ENCODE results near the gene RPS18. TPM values are rescaled to one million over a fixed set of nuclear protein-coding genes. Genes with fewer than 3 reads are reported as not detected.

Gene RPS18
- total and polyA plus RNA-seq, 7 experiments from 2014 or later, result 2,454 to 10,735 (median 3,561) TPM

DNA sequence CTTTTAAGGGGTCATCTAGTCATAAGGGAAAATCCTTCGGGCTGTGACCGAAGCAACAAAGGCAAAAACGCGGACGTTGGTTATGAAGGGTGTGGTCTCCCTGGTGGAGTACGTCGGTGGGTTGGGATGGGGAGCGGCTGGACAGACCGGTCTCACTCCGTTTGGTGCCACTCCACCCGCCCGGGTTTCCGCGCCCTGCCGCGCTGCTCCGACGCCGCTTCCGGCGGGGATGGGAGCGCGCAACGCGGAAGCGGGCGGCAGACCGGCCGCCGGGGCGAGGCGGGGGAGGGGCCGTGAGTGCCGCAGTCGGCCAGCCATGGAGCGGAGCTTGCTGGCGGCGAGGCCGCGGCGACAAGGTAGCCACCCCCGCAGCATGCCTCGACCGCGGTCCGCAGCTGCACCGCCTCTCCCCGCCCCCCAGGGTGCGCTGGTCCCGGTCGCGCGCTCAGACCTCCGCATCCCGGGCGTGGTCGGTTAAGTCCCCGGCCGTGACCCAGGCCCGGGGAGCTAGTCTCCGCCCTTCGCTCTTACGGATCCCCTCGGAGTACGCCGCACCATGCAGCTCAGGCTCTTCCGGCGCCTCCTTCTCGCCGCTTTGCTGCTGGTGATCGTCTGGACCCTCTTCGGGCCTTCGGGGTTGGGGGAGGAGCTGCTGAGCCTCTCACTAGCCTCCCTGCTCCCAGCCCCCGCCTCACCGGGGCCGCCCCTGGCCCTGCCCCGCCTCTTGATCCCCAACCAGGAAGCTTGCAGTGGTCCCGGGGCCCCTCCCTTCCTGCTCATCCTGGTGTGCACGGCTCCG lies 5.2 kb downstream of the RPS18 start, which contains the start of gene B3GALT4:
TSS of gene B3GALT4 (plus strand) at position 260 of the 799 bp plus-strand sequence. CDS start at position 557, 297 bp downstream.
- CTCF ChIA-PET, result interaction anchor here (0.7 to 2.1 kb wide), 9 partner anchors 10 to 87 kb away, joined by 3 to 13 read pairs (median 4); partner anchors contain the start of genes PFDN6, WDR46 and ZBTB22
- DNase-seq (peak; percentile 55 to 88 (median 63)), ATAC-seq (peak; percentile 81)
- Histone ChIP-seq H3K9me3 (ENCODE audit: control insufficient read depth in 2 of 3, low read length in 3 of 3) (no peaks in the 10 kb centered on the region), H3K36me3 (ENCODE audit: control insufficient read depth in 2 of 3, insufficient read depth in 3 of 3, low read length in 3 of 3) (peaks cover 0 to 69% (median 5%) of the 10 kb centered on the region in 3 experiments), H3K4me1 (ENCODE audit: control insufficient read depth in 2 of 2, insufficient read depth in 2 of 2, low read length in 2 of 2) (peaks cover 47 to 50% of the 10 kb centered on the region in 2 donors), H3K4me3 (ENCODE audit: low read length) (peak within 1 kb of the TSS; percentile 67), H3K27me3 (ENCODE audit: control insufficient read depth in 2 of 2, insufficient read depth in 2 of 2, low read length in 2 of 2) (no peaks in the 10 kb centered on the region), H3K27ac (ENCODE audit: low read depth, low read length) (peak within 1 kb of the TSS; percentile 87)
- peaks cover 38 to 83% (median 65%) of the 10 kb centered on the region in 7 donors for H3K4me1 Mint-ChIP-seq
- H3K4me3 Mint-ChIP-seq, result peak within 1 kb of the TSS; percentile 84 to 99 (median 92)
- H3K9me3 Mint-ChIP-seq, result no peaks in the 10 kb centered on the region
- H3K27ac Mint-ChIP-seq, result peak within 1 kb of the TSS; percentile 88 to 98 (median 93)
- POLR2A ChIA-PET, result interaction anchor here (0.6 to 7.7 kb wide), 26 partner anchors 8 to 1616 kb away, joined by 3 to 123 read pairs (median 8); partner anchors contain the start of genes LSM2, PFDN6, RGL2 and RING1
- H3K27me3 Mint-ChIP-seq, result no peaks in the 10 kb centered on the region
- intact Hi-C loops (cut with micrococcal nuclease), result loop anchor here (1.0 to 10.0 kb wide), 10 partner anchors 12 to 1082 kb away; partner anchors contain the start of genes PFDN6 (in 2 of the 2), WDR46 (in 2 of the 2), GPSM3 (in 1 of the 2) and PBX2 (in 1 of the 2)
- H3K36me3 Mint-ChIP-seq, result peaks cover 0 to 37% (median 6%) of the 10 kb centered on the region in 5 donors

DNA sequence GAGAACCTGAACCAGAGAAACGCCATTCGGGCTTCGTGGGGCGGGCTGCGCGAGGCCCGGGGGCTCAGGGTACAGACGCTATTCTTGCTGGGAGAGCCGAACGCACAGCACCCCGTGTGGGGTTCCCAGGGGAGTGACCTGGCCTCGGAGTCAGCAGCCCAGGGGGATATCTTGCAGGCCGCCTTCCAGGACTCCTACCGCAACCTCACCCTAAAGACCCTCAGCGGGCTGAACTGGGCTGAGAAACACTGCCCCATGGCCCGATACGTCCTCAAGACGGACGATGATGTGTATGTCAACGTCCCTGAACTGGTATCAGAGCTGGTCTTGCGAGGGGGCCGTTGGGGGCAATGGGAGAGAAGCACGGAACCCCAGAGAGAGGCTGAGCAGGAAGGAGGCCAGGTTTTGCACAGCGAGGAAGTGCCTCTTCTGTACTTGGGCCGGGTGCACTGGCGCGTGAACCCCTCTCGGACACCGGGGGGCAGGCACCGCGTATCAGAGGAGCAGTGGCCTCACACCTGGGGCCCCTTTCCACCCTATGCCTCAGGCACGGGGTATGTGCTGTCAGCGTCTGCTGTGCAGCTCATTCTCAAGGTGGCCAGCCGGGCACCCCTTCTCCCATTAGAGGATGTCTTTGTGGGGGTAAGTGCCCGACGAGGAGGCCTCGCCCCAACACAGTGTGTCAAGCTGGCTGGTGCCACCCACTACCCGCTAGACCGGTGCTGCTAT lies 6.0 kb downstream of the RPS18 start:
- peaks cover 31 to 77% (median 59%) of the 10 kb centered on the region in 7 donors for H3K4me1 Mint-ChIP-seq
- H3K9me3 ChIP-seq (ENCODE audit: control insufficient read depth in 2 of 3, low read length in 3 of 3), result no peaks in the 10 kb centered on the region

DNA sequence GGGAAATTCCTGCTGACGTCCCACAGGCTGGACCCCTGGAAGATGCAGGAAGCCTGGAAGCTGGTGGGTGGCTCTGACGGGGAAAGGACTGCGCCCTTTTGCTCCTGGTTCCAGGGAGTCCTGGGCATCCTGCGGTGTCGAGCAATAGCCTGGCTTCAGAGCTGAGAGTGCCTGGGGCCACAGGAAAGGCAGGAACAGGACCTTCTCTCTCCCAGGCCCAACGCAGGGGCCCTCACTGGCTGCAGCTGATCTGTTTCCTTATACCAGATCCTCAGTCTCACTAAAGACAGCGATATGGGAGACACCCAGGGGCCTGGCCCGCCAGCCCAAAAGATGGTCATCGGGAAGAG lies 6.5 kb downstream of the RPS18 start:
- Mint-ChIP-seq H3K36me3 (peaks cover 0 to 26% (median 6%) of the 10 kb centered on the region in 5 donors), H3K9me3 (no peaks in the 10 kb centered on the region), H3K27me3 (no peaks in the 10 kb centered on the region), H3K27ac (peak overlapping the region in 8 of 9 donors; percentile 25 to 93 (median 62)), H3K4me1 (peaks cover 25 to 71% (median 54%) of the 10 kb centered on the region in 7 donors), H3K4me3 (peak overlapping the region; percentile 55 to 93 (median 91))
- no peaks in the 10 kb centered on the region for H3K27me3 ChIP-seq (ENCODE audit: control insufficient read depth in 2 of 2, insufficient read depth in 2 of 2, low read length in 2 of 2)
- peak overlapping the region; percentile 67 for H3K4me3 ChIP-seq (ENCODE audit: low read length)
- intact Hi-C loops (cut with micrococcal nuclease), result loop anchor here in 1 of 2 donors (10.0 kb wide), 1 partner anchor 1084 kb away; the partner anchor contains the start of genes GPSM3 and PBX2
- no peak for DNase-seq
- H3K36me3 ChIP-seq (ENCODE audit: control insufficient read depth in 2 of 3, insufficient read depth in 3 of 3, low read length in 3 of 3), result peaks cover 0 to 77% (median 5%) of the 10 kb centered on the region in 3 experiments
- H3K4me1 ChIP-seq (ENCODE audit: control insufficient read depth in 2 of 2, insufficient read depth in 2 of 2, low read length in 2 of 2), result peaks cover 35 to 39% of the 10 kb centered on the region in 2 donors
- CTCF ChIA-PET, result interaction anchor here (0.6 to 2.1 kb wide), 4 partner anchors 9 to 268 kb away, joined by 3 to 13 read pairs (median 4); partner anchors contain the start of genes PFDN6 and WDR46
- no peak for ATAC-seq
- H3K9me3 ChIP-seq (ENCODE audit: control insufficient read depth in 2 of 3, low read length in 3 of 3), result no peaks in the 10 kb centered on the region
- peak overlapping the region; percentile 87 for H3K27ac ChIP-seq (ENCODE audit: low read depth, low read length)
- POLR2A ChIA-PET, result interaction anchor here (1.0 to 7.7 kb wide), 12 partner anchors 10 to 307 kb away, joined by 3 to 123 read pairs (median 10); partner anchors contain the start of genes PFDN6, RGL2, WDR46 and ZBTB22

More for the DNA sequence above, 6.0 kb downstream of the RPS18 start:
- H3K9me3 Mint-ChIP-seq, result no peaks in the 10 kb centered on the region
- peak overlapping the region; percentile 88 to 98 (median 92) for H3K27ac Mint-ChIP-seq
- H3K36me3 Mint-ChIP-seq, result peaks cover 0 to 31% (median 6%) of the 10 kb centered on the region in 5 donors
- Histone ChIP-seq H3K27ac (ENCODE audit: low read depth, low read length) (peak overlapping the region; percentile 87), H3K36me3 (ENCODE audit: control insufficient read depth in 2 of 3, insufficient read depth in 3 of 3, low read length in 3 of 3) (peaks cover 0 to 76% (median 5%) of the 10 kb centered on the region in 3 experiments), H3K27me3 (ENCODE audit: control insufficient read depth in 2 of 2, insufficient read depth in 2 of 2, low read length in 2 of 2) (no peaks in the 10 kb centered on the region), H3K4me3 (ENCODE audit: low read length) (peak overlapping the region; percentile 67), H3K4me1 (ENCODE audit: control insufficient read depth in 2 of 2, insufficient read depth in 2 of 2, low read length in 2 of 2) (peaks cover 40 to 45% of the 10 kb centered on the region in 2 donors)
- intact Hi-C loops (cut with micrococcal nuclease), result loop anchor here (1.0 to 10.0 kb wide), 10 partner anchors 11 to 1083 kb away; partner anchors contain the start of genes PFDN6 (in 2 of the 2), WDR46 (in 2 of the 2), GPSM3 (in 1 of the 2) and PBX2 (in 1 of the 2)
- ChIA-PET POLR2A (interaction anchor here (0.6 to 7.7 kb wide), 23 partner anchors 9 to 1617 kb away, joined by 3 to 123 read pairs (median 8); partner anchors contain the start of genes LSM2, PFDN6, RGL2 and RING1), CTCF (interaction anchor here (0.6 to 2.1 kb wide), 10 partner anchors 9 to 267 kb away, joined by 3 to 13 read pairs (median 4); partner anchors contain the start of genes PFDN6, WDR46 and ZBTB22)
- H3K4me3 Mint-ChIP-seq, result peak overlapping the region; percentile 84 to 93 (median 92)
- DNase-seq, result peak in 4 of 9 donors; percentile 18 to 28 (median 24)
- ATAC-seq, result peak; percentile 12
- H3K27me3 Mint-ChIP-seq, result no peaks in the 10 kb centered on the region

DNA sequence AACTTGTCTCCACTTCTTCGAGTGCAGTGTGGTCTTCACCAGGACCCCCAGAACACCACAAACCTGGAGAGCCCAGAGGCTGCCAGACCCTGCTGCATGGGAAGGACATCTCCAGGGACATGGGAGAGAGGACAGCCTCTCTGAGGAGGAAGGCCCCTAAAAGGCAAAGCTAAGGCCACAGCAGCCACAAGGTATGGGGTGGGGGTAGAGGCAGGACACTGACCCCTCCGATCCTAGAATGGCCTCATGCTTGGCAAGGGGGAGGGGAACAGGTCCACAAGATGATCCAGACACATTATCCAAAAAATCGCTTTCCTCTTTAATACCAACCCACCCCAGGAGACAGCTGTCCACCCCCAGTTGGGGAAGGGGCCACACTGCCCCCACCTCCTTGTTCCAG lies 6.9 kb downstream of the RPS18 start:
- Mint-ChIP-seq H3K27me3 (no peaks in the 10 kb centered on the region), H3K36me3 (peaks cover 0 to 25% (median 6%) of the 10 kb centered on the region in 5 donors), H3K27ac (peak overlapping the region in 7 of 9 donors; percentile 33 to 93 (median 66)), H3K4me3 (peak overlapping the region; percentile 51 to 93 (median 88)), H3K9me3 (no peaks in the 10 kb centered on the region), H3K4me1 (peaks cover 23 to 67% (median 50%) of the 10 kb centered on the region in 7 donors)
- H3K4me1 ChIP-seq (ENCODE audit: control insufficient read depth in 2 of 2, insufficient read depth in 2 of 2, low read length in 2 of 2), result peaks cover 31 to 35% of the 10 kb centered on the region in 2 donors
- no peaks in the 10 kb centered on the region for H3K9me3 ChIP-seq (ENCODE audit: control insufficient read depth in 2 of 3, low read length in 3 of 3)
- intact Hi-C loops (cut with micrococcal nuclease), result loop anchor here in 1 of 2 donors (10.0 kb wide), 1 partner anchor 1084 kb away; the partner anchor contains the start of genes GPSM3 and PBX2
- peak overlapping the region; percentile 87 for H3K27ac ChIP-seq (ENCODE audit: low read depth, low read length)
- ATAC-seq (no peak), DNase-seq (no peak)
- no peak overlapping the region for H3K4me3 ChIP-seq (ENCODE audit: low read length)
- ChIA-PET POLR2A (interaction anchor here (1.0 to 7.7 kb wide), 10 partner anchors 11 to 152 kb away, joined by 3 to 123 read pairs (median 18); partner anchors contain the start of genes PFDN6, RGL2, WDR46 and ZBTB22), CTCF (interaction anchor here (0.8 to 2.1 kb wide), 3 partner anchors 9 to 21 kb away, joined by 3 to 13 read pairs (median 5); partner anchors contain the start of genes PFDN6 and WDR46)
- no peaks in the 10 kb centered on the region for H3K27me3 ChIP-seq (ENCODE audit: control insufficient read depth in 2 of 2, insufficient read depth in 2 of 2, low read length in 2 of 2)
- peaks cover 0 to 78% (median 5%) of the 10 kb centered on the region in 3 experiments for H3K36me3 ChIP-seq (ENCODE audit: control insufficient read depth in 2 of 3, insufficient read depth in 3 of 3, low read length in 3 of 3)

DNA sequence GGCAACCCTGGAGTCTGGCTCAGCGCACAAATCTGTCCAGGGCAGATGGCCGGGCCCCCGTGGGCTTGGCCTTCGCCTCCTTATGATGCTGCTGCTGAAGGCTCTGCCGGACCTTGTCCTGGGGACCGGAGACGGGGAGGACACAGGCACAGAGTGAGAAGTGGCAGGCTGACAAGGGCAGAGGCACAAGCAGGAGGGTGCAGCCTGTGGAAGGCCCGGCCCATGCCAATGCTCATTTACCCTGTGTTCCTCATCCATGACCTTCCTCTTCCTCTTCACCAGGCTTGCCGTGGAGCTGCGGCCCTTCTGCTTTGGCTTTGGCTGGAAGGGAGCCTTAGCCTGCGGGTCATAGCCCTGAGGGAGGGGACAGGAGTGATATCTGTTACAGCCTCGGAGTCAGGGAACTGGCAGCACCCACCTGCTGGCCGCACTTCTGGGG lies 7.4 kb downstream of the RPS18 start:
- no peaks in the 10 kb centered on the region for H3K27me3 Mint-ChIP-seq
- peaks cover 0 to 77% (median 5%) of the 10 kb centered on the region in 3 experiments for H3K36me3 ChIP-seq (ENCODE audit: control insufficient read depth in 2 of 3, insufficient read depth in 3 of 3, low read length in 3 of 3)
- H3K4me3 Mint-ChIP-seq, result peak overlapping the region in 5 of 10 donors; percentile 2 to 93 (median 84)
- intact Hi-C loops (cut with micrococcal nuclease), result loop anchor here in 1 of 2 donors (10.0 kb wide), 1 partner anchor 1084 kb away; the partner anchor contains the start of genes GPSM3 and PBX2
- no peaks in the 10 kb centered on the region for H3K9me3 ChIP-seq (ENCODE audit: control insufficient read depth in 2 of 3, low read length in 3 of 3)
- H3K27ac ChIP-seq (ENCODE audit: low read depth, low read length), result no peak overlapping the region
- H3K4me1 ChIP-seq (ENCODE audit: control insufficient read depth in 2 of 2, insufficient read depth in 2 of 2, low read length in 2 of 2), result peaks cover 26 to 30% of the 10 kb centered on the region in 2 donors
- peaks cover 20 to 62% (median 48%) of the 10 kb centered on the region in 7 donors for H3K4me1 Mint-ChIP-seq
- H3K27ac Mint-ChIP-seq, result peak overlapping the region in 3 of 9 donors; percentile 25 to 63 (median 46)
- no peak overlapping the region for H3K4me3 ChIP-seq (ENCODE audit: low read length)
- DNase-seq, result no peak
- no peaks in the 10 kb centered on the region for H3K27me3 ChIP-seq (ENCODE audit: control insufficient read depth in 2 of 2, insufficient read depth in 2 of 2, low read length in 2 of 2)
- peaks cover 0 to 23% (median 5%) of the 10 kb centered on the region in 5 donors for H3K36me3 Mint-ChIP-seq
- H3K9me3 Mint-ChIP-seq, result no peaks in the 10 kb centered on the region
- CTCF ChIA-PET, result interaction anchor here (1.9 kb wide), 1 partner anchor 20 kb away, joined by 5 read pairs; no protein-coding TSS in a partner anchor
- ATAC-seq, result no peak
- POLR2A ChIA-PET, result interaction anchor here (0.7 to 7.7 kb wide), 7 partner anchors 10 to 65 kb away, joined by 3 to 123 read pairs (median 28); partner anchors contain the start of genes PFDN6, RGL2, WDR46 and ZBTB22
